Esophagus mucosa (tissue), 1 donor: ENCODE results near the gene MX2. TPM values are rescaled to one million over a fixed set of nuclear protein-coding genes. Genes with fewer than 3 reads are reported as not detected.
"Not testable (repeated sequence)": the region's sequence is repeated elsewhere in the genome, so short reads cannot be mapped to it uniquely, and the experiment has no call there.

ENCODE experiments used
- ATAC-seq: fragments of 200-7000 bp; cut with Tn5 transposase; one replicate; pipeline ENCODE4 v1.9.1; 2020
- total RNA-seq: library from RNA; stranded (reverse); gene quantifications from one replicate; pipeline ENCODE4 v1.2.4, GENCODE V29; 2023
- donor health status: DM: yes; HTN: yes; CAD: no.

The MX2 gene, protein sequence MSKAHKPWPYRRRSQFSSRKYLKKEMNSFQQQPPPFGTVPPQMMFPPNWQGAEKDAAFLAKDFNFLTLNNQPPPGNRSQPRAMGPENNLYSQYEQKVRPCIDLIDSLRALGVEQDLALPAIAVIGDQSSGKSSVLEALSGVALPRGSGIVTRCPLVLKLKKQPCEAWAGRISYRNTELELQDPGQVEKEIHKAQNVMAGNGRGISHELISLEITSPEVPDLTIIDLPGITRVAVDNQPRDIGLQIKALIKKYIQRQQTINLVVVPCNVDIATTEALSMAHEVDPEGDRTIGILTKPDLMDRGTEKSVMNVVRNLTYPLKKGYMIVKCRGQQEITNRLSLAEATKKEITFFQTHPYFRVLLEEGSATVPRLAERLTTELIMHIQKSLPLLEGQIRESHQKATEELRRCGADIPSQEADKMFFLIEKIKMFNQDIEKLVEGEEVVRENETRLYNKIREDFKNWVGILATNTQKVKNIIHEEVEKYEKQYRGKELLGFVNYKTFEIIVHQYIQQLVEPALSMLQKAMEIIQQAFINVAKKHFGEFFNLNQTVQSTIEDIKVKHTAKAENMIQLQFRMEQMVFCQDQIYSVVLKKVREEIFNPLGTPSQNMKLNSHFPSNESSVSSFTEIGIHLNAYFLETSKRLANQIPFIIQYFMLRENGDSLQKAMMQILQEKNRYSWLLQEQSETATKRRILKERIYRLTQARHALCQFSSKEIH
- total RNA-seq: 4.2 TPM

DNA sequence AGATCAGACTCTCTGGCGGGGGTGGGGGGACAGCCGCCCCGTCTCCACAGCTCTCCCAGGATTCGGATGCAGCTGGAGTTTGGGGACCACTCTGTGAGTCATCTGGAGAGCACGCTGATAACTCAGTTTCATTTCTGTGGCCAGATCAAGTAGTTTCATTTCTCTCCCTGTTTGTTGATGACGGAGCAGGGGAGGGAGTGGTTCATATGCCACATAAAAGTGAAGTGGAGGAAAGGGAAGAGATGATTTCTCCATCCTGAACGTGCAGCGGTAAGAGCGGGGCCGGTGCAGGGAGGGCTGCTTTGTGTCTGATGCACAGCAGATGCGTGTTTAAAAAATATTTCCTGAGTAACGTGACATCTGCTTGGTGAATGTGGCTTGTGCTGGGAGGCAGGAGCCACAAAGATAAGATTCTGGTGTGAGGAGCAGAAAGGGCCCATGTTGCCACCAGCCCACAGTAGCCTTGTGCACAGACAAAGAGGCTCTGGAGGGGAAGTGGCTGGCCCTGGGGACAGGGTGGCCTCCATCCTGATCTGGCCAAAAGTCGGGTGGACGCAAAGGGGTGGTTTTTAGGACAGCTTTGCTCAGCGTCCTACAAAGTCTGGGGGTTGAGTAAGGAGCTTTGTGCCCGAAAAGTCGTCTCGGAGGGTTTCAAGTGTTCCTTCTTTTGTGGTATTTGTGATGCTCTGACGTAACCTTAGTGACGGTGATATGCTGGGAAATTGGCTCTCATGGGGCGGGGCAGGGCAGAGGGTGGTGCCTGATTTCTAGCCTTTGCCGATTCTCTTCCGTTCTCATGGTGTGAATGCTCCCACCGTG lies at the start of gene MX2:
TSS of gene MX2 (plus strand) at position 242 of the 819 bp plus-strand sequence. CDS start 14,880 bp downstream, outside the sequence.
- ATAC-seq: peak; percentile 33

DNA sequence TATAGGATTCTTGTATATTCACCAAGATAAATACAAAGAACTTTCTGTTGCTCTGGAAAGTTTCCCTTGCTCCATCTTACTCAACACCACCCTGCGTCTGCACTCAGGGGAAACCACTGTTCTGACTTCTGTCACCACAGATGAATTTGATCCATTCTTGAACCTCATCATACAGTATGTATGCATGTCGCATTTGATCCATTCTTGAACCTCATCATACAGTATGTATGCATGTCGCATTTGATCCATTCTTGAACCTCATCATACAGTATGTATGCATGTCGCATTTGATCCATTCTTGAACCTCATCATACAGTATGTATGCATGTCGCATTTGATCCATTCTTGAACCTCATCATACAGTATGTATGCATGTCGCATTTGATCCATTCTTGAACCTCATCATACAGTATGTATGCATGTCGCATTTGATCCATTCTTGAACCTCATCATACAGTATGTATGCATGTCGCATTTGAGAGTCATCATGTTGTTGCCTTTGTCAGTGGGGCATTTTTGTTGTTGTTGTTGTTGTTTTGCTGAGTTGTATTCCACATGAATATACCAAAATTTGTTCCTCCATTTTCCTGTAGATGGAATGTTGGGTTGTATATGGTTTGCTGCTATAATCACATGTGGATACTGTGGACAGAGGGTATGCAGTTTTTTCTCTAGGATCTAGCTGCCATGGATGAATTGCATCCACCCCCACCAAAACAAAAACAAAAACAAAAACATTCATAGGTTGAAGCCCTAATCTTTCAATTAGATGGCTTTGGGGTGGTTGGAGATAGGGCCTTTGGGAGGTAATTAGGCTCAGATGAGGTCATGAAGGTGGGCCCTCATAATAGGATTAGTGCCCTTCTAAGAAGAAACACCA lies 48.3 kb upstream of the MX2 start:
- not testable (repeated sequence) for ATAC-seq

- no peak for ATAC-seq
Measured at GRCh38 chr21:41315726-41316125, 46.1 kb upstream of the MX2 start.

DNA sequence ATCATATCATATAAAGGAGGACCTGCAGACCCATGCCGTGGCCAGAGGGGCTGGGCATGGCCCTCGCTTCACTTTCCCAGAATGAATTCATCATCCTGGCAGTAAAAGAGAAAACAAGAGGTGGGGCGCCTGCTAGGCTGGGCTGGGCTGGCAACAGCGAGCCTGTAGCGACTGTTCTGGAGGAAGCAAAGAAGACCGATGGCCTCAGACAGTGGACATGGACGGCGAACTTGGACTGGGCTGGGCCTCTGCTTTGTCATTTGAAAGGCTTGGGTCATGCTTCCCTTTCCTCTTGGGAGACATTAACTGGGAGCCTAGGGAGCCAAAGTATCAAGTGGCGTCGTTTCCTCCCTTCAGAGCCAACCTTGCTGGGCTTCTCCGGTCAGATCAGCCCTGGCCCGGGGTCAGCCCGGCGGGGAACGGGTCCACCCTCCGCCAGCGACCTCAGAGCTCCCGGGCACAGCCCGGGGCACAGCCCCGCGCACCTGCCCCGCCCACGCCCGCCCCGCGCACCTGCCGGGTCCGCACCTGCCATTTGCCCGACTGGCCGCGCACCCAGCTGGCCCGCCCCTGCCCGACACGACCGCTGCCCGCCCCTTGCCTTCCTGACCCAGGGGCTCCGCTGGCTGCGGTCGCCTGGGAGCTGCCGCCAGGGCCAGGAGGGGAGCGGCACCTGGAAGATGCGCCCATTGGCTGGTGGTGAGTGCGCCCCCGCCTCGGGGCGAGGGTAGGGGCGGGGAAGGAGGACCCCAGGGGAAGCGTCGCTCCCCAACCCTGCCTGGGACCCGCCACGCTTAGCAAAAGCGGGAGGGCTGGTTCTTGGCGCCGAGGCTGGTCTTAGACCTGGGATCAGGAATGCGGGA lies 45.4 kb upstream of the MX2 start, which contains the start of gene FAM3B:
TSS of gene FAM3B (plus strand) at position 602 of the 863 bp plus-strand sequence. CDS start at position 681, 79 bp downstream.
- ATAC-seq: peak; percentile 67

DNA sequence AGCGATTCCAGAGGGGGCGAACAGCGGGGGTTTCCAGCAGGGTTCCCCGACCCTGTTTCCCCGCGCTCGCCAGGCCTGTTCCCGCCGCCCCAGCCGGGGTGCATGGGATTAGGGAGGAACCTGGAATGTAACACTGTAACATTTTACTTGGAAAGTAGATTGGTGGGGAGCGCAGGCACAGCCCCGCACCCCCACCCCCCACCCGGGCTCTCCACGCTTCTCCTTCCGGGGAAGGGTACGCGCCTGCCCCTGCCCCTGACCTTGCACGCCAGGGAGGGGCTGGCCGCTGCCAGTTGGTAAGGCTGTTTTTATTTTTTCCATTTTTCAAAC lies 44.8 kb upstream of the MX2 start:
- no peak for ATAC-seq

- ATAC-seq: no peak
Measured at GRCh38 chr21:41317458-41317857, 44.4 kb upstream of the MX2 start.

- ATAC-seq: no peak
Measured at GRCh38 chr21:41318218-41318617, 43.6 kb upstream of the MX2 start.

- ATAC-seq: no peak
Measured at GRCh38 chr21:41319273-41319672, 42.6 kb upstream of the MX2 start.

DNA sequence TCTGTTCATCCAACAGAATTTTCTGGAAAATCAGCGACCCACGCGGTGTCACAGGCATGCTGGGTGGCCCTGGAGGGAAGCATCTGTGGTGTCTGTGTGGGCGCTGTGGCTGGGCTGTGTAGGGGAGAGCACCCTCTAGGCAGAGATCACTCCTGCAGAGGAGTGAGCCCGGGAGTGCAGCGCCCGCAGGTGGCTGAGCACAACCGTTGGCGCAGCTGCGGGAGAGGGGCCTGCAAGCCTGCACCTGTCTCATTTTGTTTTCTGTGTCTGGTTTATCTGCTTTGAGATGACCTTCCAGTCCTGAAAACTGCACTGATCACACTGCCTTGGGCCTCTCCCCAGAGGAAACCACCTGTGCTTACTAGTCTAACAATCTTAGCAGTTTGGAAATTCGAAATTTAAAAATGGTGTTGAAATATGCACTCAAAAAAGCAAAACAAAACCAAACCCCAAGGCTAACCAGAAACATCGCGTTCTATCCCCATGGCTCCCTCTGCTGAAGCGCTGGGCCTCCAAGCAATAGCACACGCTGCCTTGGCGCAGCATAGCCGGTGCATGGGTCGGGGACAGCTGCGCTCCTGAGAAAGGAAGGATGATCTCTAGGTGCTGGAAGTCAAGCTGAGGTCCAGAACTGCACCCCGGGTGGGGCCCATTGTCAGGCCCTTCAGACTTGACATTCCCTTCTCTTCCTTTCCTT lies 40.5 kb upstream of the MX2 start:
- peak; percentile 60 for ATAC-seq

DNA sequence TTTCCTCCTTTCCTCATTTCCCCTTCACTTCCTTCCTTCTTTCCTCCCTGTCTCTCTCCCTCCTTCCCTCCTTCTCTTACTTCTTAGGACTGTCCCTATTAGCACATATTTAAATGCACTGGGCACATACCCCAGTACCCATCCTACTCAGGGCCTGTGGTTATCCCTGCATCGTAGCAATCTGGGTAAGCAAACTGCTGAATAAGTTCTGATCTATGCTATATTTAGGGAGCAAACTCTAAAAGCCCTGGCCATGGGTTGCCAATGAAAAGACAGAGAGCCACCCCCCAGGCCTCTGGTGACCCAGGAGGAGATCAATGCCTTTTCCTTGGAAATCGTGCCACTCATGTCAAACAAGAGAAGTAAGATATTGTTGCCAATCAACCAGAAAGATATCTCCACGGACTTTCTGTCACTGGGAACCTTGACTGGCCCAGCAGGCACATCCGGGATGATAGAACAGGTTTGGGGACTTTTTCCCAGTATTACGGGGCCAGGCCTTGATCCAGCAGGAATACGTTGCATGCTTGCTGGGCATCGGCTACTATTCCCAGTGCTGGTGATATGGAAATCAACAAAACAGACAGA lies 39.8 kb upstream of the MX2 start:
- ATAC-seq: no peak

GRCh38 chr21:41322496-41323382 lies 39.1 kb upstream of the MX2 start:
- ATAC-seq: no peak

DNA sequence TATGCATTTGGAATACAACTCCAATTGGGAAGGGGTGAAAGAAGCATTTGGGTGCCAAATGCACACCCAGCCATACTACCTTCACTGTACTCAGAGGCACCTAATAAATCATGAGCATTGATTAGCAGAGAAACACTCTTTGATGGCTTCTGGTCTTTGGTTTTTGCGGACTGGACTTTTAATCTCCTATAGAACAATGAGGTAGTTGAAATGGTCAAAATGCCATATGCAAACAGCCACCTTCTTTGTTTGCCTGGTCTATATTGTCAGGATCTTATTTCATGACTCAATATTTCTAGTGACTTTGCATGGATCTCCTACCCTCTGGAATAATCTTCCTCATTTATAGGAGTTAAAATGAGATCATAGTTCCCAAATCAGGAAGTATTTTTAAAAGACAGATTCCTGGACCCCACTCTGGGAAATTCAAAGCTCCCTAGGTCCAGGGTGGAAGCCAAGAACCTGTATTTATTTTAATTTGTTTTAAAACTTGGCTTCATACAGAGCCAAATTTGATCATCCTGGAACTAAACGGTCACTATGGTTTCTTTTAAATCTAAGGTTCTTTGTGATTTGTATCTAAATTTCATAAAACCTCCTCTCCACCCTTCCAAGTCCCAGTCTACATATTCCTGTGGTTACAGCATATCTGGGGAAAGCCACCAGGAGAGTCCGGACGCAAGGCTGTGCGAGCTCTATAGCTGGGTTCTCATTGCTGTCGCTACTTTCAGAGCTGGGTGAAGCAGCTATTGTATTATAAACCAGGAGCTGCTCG lies 36.5 kb upstream of the MX2 start:
- no peak for ATAC-seq

DNA sequence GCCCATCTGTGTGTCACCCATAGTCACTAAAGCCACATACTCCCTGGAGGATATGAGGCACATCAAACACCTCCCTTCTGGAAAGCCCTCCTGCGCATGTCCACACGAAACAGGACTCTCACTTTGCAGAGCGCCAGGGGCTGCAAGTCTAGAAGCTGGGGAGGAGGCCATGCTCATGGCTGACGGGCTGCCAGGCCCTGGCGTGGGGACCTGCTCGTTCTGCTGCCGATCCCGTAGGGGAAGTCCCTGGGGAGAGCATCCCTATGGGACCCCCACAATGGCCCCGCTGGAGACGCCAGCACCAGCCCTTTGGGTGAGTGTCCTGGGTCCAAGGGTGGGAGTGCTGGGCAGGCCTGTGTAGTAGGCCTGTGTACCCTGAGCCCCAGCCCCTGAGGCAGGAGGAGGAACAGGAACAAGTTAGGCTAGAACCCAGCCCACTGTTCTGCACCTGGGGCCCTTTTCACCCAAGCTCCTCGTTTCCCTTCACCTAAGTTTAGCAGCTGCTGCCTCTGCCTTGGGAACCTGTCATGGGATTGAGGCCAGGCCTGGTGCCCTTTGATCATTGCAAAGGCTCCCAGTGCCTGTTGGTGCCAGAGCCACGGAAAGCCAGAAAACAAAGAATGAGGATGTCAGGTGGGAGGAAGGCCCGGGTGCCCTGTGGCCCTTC lies 35.3 kb upstream of the MX2 start:
- ATAC-seq: no peak

GRCh38 chr21:41327753-41328152 lies 34.1 kb upstream of the MX2 start:
- ATAC-seq: no peak

- ATAC-seq: no peak
Measured at GRCh38 chr21:41328660-41329607, 32.9 kb upstream of the MX2 start.

DNA sequence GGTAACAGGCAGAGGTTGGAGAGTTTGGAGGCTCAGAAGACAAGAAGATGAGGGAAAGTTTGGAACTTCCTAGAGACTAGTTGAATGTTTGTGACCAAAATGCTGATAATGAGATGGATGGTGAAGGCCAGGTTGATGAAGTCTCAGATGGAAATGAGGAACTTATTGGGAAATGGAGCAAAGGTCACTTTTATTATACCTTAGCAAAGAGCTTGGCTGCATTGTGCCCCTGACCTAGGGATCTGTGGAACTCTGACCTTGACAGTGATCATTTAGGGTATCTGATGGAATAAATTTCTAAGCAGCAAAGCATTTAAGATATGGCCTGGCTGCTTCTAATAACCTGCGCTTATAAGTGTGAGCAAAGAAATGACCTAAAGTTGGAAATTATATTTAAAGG lies 28.1 kb upstream of the MX2 start:
- ATAC-seq: no peak
